NCI-H1092 (cell line): ENCODE results near the gene MST1R.
"Not testable (repeated sequence)": the region's sequence is repeated elsewhere in the genome, so short reads cannot be mapped to it uniquely, and the experiment has no call there.

ENCODE experiments used
- DNase-seq: peaks from one replicate; lab custom pipeline; 2025; lab: John Stamatoyannopoulos, UW

MST1R gene

GRCh38 chr3:49903451-49904424, at the start of gene MST1R:
MST1R (minus strand) TSS chr3:49903873; CDS start chr3:49903609, 264 bp downstream.
- no peak for DNase-seq

GRCh38 chr3:49952924-49953323, 49.3 kb upstream of the MST1R start:
- DNase-seq, result no peak

- DNase-seq, result no peak
Measured at GRCh38 chr3:49942651-49943050, 39.0 kb upstream of the MST1R start.

- DNase-seq, result no peak
Measured at GRCh38 chr3:49940667-49941249, 37.1 kb upstream of the MST1R start.

- peak; percentile 94 for DNase-seq
Measured at GRCh38 chr3:49939858-49940666, 36.4 kb upstream of the MST1R start, which contains the start of gene RBM6. RBM6 (plus strand) TSS chr3:49940150; CDS start chr3:49962642, 22,492 bp downstream.

GRCh38 chr3:49937090-49937489, 33.4 kb upstream of the MST1R start:
- no peak for DNase-seq

GRCh38 chr3:49932281-49932680, 28.6 kb upstream of the MST1R start:
- DNase-seq, result not testable (repeated sequence)

- no peak for DNase-seq
Measured at GRCh38 chr3:49930922-49931321, 27.2 kb upstream of the MST1R start.

GRCh38 chr3:49930168-49930690, 26.6 kb upstream of the MST1R start:
- no peak for DNase-seq

GRCh38 chr3:49929291-49930167, 25.9 kb upstream of the MST1R start, which contains the start of gene MON1A:
MON1A (minus strand) TSS chr3:49929811; CDS start chr3:49913346, 16,465 bp downstream.
- peak; percentile 57 for DNase-seq

GRCh38 chr3:49928481-49929017, 24.9 kb upstream of the MST1R start:
- DNase-seq, result no peak

GRCh38 chr3:49927798-49928197, 24.1 kb upstream of the MST1R start:
- no peak for DNase-seq

GRCh38 chr3:49926117-49926728, 22.6 kb upstream of the MST1R start:
- DNase-seq, result no peak

GRCh38 chr3:49925485-49925884, 21.8 kb upstream of the MST1R start:
- DNase-seq, result no peak

GRCh38 chr3:49924683-49925082, 21.0 kb upstream of the MST1R start:
- no peak for DNase-seq

- not testable (repeated sequence) for DNase-seq
Measured at GRCh38 chr3:49917806-49918590, 14.3 kb upstream of the MST1R start.

- DNase-seq, result no peak
Measured at GRCh38 chr3:49916686-49917085, 13.0 kb upstream of the MST1R start.

- no peak for DNase-seq
Measured at GRCh38 chr3:49914906-49915305, 11.2 kb upstream of the MST1R start.

GRCh38 chr3:49912881-49913281, 9.2 kb upstream of the MST1R start:
- DNase-seq, result no peak
